ENCODE measurements around the gene IL7R. TPM values are rescaled to one million over a fixed set of nuclear protein-coding genes. Genes with fewer than 3 reads are reported as not detected.
"Not testable (repeated sequence)": the region's sequence is repeated elsewhere in the genome, so short reads cannot be mapped to it uniquely, and the experiment has no call there.

The IL7R gene
- total RNA-seq, 1 experiment from 2014 or later: 0.14 TPM

DNA sequence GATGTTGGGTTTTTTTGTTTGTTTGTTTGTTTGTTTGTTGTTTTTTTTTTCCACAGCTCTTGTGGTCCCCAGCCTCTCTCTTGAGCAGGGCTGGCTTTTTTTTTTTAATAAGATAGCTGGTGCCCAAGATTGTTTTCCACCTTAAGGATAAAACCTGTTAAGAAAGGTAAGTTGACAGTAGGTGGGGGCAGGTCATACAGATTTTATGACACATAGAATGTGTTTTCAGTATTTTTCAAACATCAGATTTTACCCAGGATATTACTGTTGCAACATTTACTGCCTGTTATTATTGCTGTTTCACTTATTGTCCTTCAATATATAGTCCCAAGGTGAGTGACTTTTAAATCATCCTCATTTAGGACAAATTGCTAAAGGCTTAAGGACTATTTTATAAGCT, 3.9 kb upstream of the IL7R start:
- Histone ChIP-seq H3K36me3 (no peaks in the 10 kb centered on the region), H3K27me3 (peaks cover 4% of the 10 kb centered on the region; the same call in 1 of the 2 replicates), H3K4me3 (no peak overlapping the region), H3K9me3 (replicated peaks) (no peaks in the 10 kb centered on the region; the same call in 1 of the 2 replicates), H3K27ac (no peak overlapping the region), H3K4me1 (no peaks in the 10 kb centered on the region)
- DNase-seq: no peak

DNA sequence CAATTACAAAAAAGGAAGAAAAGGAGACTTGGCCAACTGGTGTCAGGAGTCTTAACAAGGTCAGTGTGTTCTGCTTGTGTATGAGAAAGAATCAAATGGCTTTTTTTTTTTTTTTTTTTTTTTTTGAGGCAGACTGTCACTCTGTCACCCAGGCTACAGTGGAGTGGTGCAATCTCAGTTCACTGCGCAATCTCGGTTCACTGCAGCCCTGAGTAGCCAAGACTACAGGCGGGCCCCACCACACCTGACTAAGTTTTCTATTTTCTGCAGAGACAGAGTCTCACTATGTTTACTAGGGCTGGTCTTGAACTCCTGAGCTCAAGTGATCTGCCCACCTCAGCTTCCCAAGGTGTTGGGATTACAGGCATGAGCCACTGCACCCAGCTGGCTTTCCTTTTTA, 3.1 kb upstream of the IL7R start:
- Histone ChIP-seq H3K4me3 (no peak overlapping the region), H3K27me3 (peaks cover 4% of the 10 kb centered on the region; the same call in 1 of the 2 replicates), H3K27ac (no peak overlapping the region), H3K9me3 (replicated peaks) (no peaks in the 10 kb centered on the region; the same call in 1 of the 2 replicates), H3K4me1 (no peaks in the 10 kb centered on the region), H3K36me3 (no peaks in the 10 kb centered on the region)
- no peak for DNase-seq

DNA sequence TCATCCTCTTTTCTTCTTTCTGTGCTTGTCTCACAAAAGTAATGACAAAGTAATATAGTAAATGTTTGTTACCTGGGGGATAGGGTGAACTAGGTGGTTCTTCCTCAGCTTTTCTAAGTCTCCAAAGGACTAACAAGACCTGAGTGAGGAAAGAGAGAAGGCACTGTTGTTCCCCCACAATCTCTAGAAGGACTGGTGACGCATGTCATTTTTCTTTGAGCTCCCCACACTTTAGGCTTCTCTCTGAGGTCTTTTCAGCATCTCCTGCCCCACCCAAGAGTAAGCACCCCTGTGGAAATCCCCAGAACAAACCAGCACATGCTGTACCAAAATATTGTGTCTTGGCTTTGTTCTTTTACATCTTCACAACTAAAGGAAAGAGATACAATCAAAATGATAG, 2.4 kb upstream of the IL7R start:
- Histone ChIP-seq H3K36me3 (no peaks in the 10 kb centered on the region), H3K27ac (no peak overlapping the region), H3K27me3 (peaks cover 4% of the 10 kb centered on the region; the same call in 1 of the 2 replicates), H3K4me1 (no peaks in the 10 kb centered on the region), H3K9me3 (replicated peaks) (no peaks in the 10 kb centered on the region; the same call in 1 of the 2 replicates), H3K4me3 (no peak overlapping the region)
- no peak for DNase-seq

DNA sequence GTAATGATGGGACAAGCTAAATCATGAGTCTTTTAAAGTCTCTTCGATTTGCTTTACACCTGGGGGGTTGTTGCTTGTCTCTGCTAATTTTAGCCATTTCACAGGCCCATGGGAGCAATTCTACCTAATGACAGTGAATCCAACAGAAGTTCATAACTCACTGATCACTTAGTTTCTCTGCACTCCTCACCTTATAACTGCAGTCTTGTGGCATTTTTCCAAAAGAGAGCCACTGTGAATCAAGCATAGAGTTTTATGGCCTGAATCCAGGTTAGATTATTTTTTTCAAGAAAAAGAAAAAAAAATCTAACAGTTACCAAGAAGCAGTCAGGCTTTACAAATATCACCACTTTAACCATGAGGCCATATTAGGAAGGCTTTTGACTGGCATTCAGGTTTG, 1.5 kb upstream of the IL7R start:
- Histone ChIP-seq H3K27me3 (no peaks in the 10 kb centered on the region), H3K4me1 (no peaks in the 10 kb centered on the region), H3K4me3 (no peak overlapping the region), H3K36me3 (no peaks in the 10 kb centered on the region), H3K27ac (no peak overlapping the region), H3K9me3 (replicated peaks) (no peaks in the 10 kb centered on the region; the same call in 1 of the 2 replicates)
- no peak for DNase-seq

DNA sequence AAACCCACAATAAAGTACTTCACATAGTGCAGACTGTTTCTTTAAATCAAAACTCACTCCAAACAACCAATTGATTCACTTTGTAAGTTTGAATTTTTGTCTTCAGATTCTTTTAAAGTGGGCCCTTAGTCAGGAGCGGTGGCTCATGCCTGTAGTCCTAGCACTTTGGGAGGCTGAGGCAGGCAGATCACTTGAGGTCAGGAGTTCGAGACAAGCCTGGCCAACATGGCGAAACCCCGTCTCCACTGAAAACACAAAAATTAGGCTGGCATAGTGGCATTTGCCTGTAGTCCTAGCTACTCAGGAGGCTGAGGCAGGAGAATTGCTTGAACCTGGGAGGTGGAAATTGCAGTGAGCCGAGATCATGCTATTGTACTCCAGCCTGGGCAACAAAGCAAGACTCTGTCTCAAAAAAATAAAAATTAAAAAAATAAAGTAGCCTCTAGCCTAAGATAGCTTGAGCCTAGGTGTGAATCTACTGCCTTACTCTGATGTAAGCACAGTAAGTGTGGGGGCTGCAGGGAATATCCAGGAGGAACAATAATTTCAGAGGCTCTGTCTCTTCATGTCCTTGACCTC, 416 bp upstream of the IL7R start:
- H3K4me1 ChIP-seq; H3K36me3 ChIP-seq; H3K9me3 ChIP-seq (replicated peaks); H3K27me3 ChIP-seq; DNase-seq; H3K27ac ChIP-seq; H3K4me3 ChIP-seq: not testable (repeated sequence)

DNA sequence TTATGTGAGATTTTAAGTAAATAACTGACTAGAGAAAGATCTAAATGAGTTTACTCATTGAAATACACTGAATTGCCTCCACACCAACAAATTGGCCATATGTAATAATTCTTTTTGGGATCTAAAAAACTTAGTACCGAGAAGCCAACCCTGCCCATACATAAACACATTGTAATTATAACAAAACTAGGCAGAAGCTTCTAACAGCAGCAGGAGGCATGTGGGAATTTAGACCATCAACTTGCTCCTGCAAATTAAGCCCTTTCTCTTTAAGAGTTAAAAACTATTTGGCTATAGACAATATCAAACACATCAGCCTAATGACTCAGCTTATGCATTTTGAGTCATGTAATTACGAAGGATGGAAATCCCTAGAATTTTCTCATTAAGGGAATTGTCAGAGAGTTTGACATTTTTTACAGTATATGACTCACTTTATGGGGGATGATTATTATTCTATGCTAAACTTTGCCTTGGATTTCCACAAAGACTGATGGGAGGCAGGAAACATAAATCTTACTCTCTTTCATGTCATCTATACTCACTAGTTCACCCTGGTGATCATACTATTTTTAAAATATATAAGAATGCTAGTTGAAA, 1.0 kb downstream of the IL7R start:
- Histone ChIP-seq H3K27ac (no peak overlapping the region), H3K27me3 (no peaks in the 10 kb centered on the region; the same call in 1 of the 2 replicates), H3K4me1 (no peaks in the 10 kb centered on the region), H3K9me3 (replicated peaks) (no peaks in the 10 kb centered on the region; the same call in 1 of the 2 replicates), H3K36me3 (no peaks in the 10 kb centered on the region), H3K4me3 (no peak overlapping the region)
- no peak for DNase-seq

DNA sequence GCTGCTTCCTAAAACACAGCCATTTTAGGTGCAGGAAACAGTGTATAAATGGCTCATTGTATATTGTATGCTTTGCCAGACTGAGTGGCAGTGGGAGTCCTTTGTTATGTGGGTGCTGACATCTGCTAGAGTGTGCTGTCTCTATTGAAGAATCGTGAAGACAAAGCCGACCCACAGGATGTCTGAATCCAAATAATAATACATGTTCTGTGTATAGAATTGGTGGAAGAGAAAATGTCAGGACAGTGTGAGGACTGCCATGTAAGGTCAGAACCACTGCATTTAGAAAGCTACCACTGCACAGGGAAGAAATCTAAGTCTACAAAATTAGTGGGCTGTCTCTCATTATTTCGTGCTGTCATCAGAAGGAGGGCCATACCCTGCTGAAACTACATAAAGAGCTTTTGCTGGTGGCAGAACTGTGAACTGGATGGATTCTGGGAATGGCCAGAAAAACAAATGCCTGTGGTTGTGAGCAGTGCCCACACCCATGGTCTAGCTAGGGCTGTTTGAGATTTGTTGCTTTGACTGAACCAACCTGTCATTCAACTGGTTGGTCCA, 2.5 kb downstream of the IL7R start:
- Histone ChIP-seq H3K36me3 (no peaks in the 10 kb centered on the region), H3K4me1 (no peaks in the 10 kb centered on the region), H3K9me3 (replicated peaks) (no peaks in the 10 kb centered on the region; the same call in 1 of the 2 replicates), H3K27me3 (no peaks in the 10 kb centered on the region; the same call in 1 of the 2 replicates), H3K27ac (no peak overlapping the region), H3K4me3 (no peak overlapping the region)
- DNase-seq: no peak

DNA sequence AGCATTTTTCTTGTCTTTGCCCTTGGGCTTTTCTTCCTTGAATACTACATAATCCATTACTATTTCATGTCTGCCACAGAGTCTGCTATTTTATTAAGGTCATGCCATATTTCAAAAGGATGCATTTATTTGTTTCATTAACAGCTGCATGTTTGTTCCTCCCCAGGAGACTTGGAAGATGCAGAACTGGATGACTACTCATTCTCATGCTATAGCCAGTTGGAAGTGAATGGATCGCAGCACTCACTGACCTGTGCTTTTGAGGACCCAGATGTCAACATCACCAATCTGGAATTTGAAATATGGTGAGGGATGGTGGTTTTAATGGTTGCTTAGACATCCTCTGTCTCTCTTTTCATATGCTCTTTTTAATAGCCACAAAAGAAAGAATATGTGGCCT, 4.0 kb downstream of the IL7R start:
- Histone ChIP-seq H3K27me3 (no peaks in the 10 kb centered on the region; the same call in 1 of the 2 replicates), H3K4me1 (no peaks in the 10 kb centered on the region), H3K9me3 (replicated peaks) (no peaks in the 10 kb centered on the region), H3K4me3 (no peak overlapping the region), H3K36me3 (no peaks in the 10 kb centered on the region), H3K27ac (no peak overlapping the region)
- no peak for DNase-seq

DNA sequence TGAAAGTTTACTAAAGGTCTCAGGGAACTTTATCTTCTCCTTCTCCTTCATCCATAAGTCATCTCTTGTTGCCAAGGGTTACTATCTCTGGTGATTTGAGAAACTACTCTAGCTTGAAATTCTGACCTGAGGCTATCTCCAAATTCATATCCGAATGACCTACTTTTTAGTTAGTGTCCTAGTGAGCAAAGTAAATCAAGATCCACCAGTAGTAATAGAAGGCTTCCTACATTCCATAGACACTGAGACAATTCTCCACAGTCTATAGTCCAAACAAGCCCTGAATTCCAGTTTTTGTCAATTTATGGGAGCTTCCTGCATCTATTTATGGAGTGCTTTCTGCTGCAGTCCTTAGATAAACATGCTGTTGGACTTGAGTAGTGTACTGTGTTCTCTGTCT, 5.0 kb downstream of the IL7R start:
- Histone ChIP-seq H3K27ac (no peak overlapping the region), H3K9me3 (replicated peaks) (no peaks in the 10 kb centered on the region), H3K36me3 (no peaks in the 10 kb centered on the region), H3K4me1 (no peaks in the 10 kb centered on the region), H3K4me3 (no peak overlapping the region), H3K27me3 (peaks cover 3% of the 10 kb centered on the region)
- DNase-seq: no peak

DNA sequence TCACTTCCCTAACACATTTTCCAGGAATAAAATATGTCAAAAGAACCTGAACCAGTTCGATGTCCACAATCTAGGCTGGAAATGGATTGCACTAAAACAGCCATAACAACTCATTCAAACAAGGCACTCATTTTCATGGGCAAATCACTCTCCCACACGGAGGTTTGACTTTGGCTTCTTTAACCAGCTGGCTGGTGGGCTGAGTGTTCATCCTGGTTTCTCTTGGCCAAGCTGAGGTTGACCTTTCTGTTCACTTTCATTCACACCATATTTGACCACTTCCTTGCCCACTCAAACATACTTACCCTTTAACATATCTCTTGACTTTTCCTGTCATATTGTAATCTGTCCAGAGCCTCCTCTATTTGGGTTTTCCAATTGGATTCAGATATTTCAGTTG, 5.4 kb downstream of the IL7R start:
- Histone ChIP-seq H3K36me3 (no peaks in the 10 kb centered on the region), H3K4me3 (no peak overlapping the region), H3K4me1 (no peaks in the 10 kb centered on the region), H3K27ac (no peak overlapping the region), H3K27me3 (peaks cover 3% of the 10 kb centered on the region), H3K9me3 (replicated peaks) (no peaks in the 10 kb centered on the region)
- no peak for DNase-seq

DNA sequence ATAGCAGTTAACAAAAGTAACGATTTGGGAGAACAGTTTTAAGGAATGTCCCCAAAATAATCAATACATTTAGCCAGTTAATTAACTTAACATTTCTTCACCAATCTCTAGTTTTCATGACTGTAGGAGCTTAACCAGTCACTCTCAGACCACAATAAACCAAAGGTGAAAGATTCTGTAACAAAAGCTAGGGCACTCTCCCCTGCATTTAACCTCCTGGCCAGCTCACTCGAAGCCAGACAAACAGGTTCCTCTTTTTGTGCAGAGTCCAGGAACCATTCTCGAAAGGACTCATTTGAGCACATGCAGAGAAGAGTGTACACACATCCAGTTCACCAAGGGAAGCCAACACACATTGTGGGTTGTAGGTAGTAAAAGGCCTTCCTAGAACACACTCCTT, 6.5 kb downstream of the IL7R start:
- H3K4me3 ChIP-seq: no peak overlapping the region
- no peaks in the 10 kb centered on the region for H3K4me1 ChIP-seq
- H3K27me3 ChIP-seq: peaks cover 3% of the 10 kb centered on the region
- H3K9me3 ChIP-seq (replicated peaks): no peaks in the 10 kb centered on the region
- H3K27ac ChIP-seq: no peak overlapping the region
- no peak for DNase-seq
- H3K36me3 ChIP-seq: no peaks in the 10 kb centered on the region

DNA sequence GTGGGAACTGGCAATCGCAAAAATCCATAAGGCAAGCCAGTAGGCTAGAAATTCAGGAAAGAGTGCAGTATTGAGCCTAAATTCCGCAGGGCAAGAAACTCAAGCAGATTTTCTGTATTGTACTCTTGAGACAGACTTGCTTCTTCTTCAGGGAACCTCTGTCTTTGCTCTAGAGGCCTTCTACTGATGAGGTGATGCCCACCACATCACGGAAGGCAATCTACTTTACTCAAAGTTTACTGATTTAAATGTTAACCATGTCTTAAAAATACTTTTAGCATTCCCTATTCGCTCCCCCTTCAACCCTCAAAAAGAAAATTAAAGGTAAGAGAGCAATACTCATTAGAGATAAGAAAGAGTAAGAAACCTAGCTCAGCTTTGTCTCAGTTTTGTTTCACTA, 11.3 kb downstream of the IL7R start:
- no peak overlapping the region for H3K4me3 ChIP-seq
- no peaks in the 10 kb centered on the region for H3K9me3 ChIP-seq (replicated peaks)
- no peak for DNase-seq
- H3K27me3 ChIP-seq: peaks cover 3% of the 10 kb centered on the region; the same call in 1 of the 2 replicates
- no peak overlapping the region for H3K27ac ChIP-seq
- no peaks in the 10 kb centered on the region for H3K4me1 ChIP-seq
- H3K36me3 ChIP-seq: no peaks in the 10 kb centered on the region

DNA sequence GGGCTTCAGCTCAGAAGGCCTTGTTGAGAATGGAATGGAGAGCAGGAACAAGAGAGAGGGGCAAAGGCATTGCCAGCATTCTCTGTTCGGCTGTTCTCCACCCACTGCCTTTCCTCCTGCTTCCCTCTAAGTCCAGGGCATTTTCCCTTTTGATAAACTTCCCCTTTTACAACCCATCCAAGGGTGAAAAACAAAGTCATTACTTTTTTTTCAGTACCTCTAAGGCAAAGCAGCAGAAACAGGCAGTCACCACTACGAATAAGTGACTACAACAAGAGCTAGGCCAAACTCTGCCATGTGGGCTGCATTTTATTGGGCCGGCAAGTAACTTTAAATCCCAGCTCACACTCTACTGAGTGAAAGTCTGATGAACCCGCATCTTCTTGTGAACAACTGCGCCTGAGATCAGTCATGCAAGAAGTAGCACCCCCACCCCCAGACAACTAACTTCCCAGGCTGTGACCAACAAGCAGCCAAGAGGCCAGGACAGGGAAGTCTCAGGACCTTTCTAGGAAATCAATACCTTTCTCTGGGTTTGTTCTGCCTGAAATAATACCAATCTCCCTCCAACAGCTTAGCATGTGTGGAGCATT, 13.1 kb downstream of the IL7R start:
- H3K9me3 ChIP-seq (replicated peaks): no peaks in the 10 kb centered on the region
- H3K4me1 ChIP-seq: no peaks in the 10 kb centered on the region
- no peak overlapping the region for H3K4me3 ChIP-seq
- no peaks in the 10 kb centered on the region for H3K36me3 ChIP-seq
- H3K27ac ChIP-seq: no peak overlapping the region
- H3K27me3 ChIP-seq: peaks cover 3% of the 10 kb centered on the region
- DNase-seq: no peak

DNA sequence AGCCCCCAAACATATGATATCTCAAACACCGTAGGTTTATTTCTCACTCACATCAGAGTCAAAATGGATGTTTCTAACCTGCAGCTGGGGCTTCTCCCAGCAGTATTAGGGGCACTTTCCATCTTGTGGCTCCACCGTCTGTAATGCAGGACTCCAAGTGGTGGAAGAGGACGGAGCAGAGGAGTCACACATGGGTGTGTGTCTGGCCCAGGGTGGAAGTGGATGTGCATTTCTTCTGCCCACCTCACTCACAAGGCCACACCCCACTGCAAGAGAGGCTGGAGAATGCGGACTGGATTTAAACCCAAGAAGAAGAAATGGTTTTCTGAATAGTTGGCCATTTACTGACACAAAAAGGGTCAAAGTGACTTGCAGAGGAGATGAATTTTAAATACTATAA, 13.9 kb downstream of the IL7R start:
- DNase-seq: no peak
- H3K4me3 ChIP-seq: no peak overlapping the region
- H3K4me1 ChIP-seq: no peaks in the 10 kb centered on the region
- no peaks in the 10 kb centered on the region for H3K9me3 ChIP-seq (replicated peaks)
- H3K27ac ChIP-seq: no peak overlapping the region
- no peaks in the 10 kb centered on the region for H3K36me3 ChIP-seq
- peaks cover 3% of the 10 kb centered on the region for H3K27me3 ChIP-seq

DNA sequence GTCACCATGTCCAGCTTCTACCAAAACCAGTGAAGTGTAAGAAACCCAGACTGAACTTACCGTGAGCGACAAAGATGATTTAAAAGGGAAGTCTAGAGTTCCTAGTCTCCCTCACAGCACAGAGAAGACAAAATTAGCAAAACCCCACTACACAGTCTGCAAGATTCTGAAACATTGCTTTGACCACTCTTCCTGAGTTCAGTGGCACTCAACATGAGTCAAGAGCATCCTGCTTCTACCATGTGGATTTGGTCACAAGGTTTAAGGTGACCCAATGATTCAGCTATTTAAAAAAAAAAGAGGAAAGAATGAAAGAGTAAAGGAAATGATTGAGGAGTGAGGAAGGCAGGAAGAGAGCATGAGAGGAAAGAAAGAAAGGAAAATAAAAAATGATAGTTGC, 19.8 kb downstream of the IL7R start:
- H3K27me3 ChIP-seq: no peaks in the 10 kb centered on the region; the same call in 1 of the 2 replicates
- H3K4me3 ChIP-seq: no peak overlapping the region
- H3K4me1 ChIP-seq: no peaks in the 10 kb centered on the region
- H3K9me3 ChIP-seq (replicated peaks): no peaks in the 10 kb centered on the region
- no peak overlapping the region for H3K27ac ChIP-seq
- H3K36me3 ChIP-seq: no peaks in the 10 kb centered on the region
- DNase-seq: no peak
